HepG2 (cell line): ENCODE measurements around the gene ALDH18A1. TPM values are rescaled to one million over a fixed set of nuclear protein-coding genes. Genes with fewer than 3 reads are reported as not detected.

ENCODE experiments used
- DPF2 ChIP-seq: sonication (generic); formaldehyde crosslinking; IDR thresholded peaks from 2 replicates; pipeline ENCODE4 v1.4.0; 2020; ENCODE audit warnings: mild to moderate bottlenecking, low read depth, missing genetic modification reagents, borderline replicate concordance
- ELF3 ChIP-seq: IDR thresholded peaks from 2 replicates; pipeline ENCODE4 v1.6.1; 2016; ENCODE audit warnings: missing genetic modification reagents, missing compliant biosample characterization
- NAIF1 ChIP-seq: sonication (generic); formaldehyde crosslinking; IDR thresholded peaks from 2 replicates; pipeline ENCODE4 v1.5.0; 2020; ENCODE audit warnings: mild to moderate bottlenecking, missing genetic modification reagents, borderline replicate concordance
- NFE2L2 ChIP-seq: fragments of 150-350 bp; IDR thresholded peaks from 2 replicates; pipeline ENCODE4 v1.6.1; 2014; ENCODE audit warnings: low read length
- NFIB ChIP-seq: sonication (generic); formaldehyde crosslinking; IDR thresholded peaks from 2 replicates; pipeline ENCODE4 v1.9.0; 2021; ENCODE audit warnings: missing genetic modification reagents, mild to moderate bottlenecking, borderline replicate concordance
- RNF219 ChIP-seq: sonication (generic); formaldehyde crosslinking; IDR thresholded peaks from 2 replicates; pipeline ENCODE4 v1.5.0; 2020; ENCODE audit warnings: mild to moderate bottlenecking, missing genetic modification reagents
- SAFB2 ChIP-seq: sonication (generic); formaldehyde crosslinking; IDR thresholded peaks from 2 replicates; pipeline ENCODE4 v1.5.1; 2020; ENCODE audit warnings: missing genetic modification reagents, low read depth, mild to moderate bottlenecking, borderline replicate concordance
- TGIF2 ChIP-seq: IDR thresholded peaks from 2 replicates; pipeline ENCODE4 v1.6.1; 2016; ENCODE audit warnings: control low read depth, missing compliant biosample characterization
- ZFAT ChIP-seq: sonication (generic); formaldehyde crosslinking; conservative IDR thresholded peaks from 2 replicates; pipeline ENCODE4 v1.8.1; 2023; ENCODE audit warnings: missing genetic modification reagents, inconsistent platforms
- ZMYM3 ChIP-seq: sonication (generic); formaldehyde crosslinking; IDR thresholded peaks from 2 replicates; pipeline ENCODE4 v1.5.1; 2020; ENCODE audit warnings: mild to moderate bottlenecking, missing genetic modification reagents
- ZNF30 ChIP-seq: sonication (generic); formaldehyde crosslinking; IDR thresholded peaks from 2 replicates; pipeline ENCODE4 v1.5.0; 2020; ENCODE audit warnings: mild to moderate bottlenecking, missing genetic modification reagents
- ZNF337 ChIP-seq: sonication (generic); formaldehyde crosslinking; IDR thresholded peaks from 2 replicates; pipeline ENCODE4 v1.5.1; 2020; ENCODE audit warnings: missing genetic modification reagents, low read depth, mild to moderate bottlenecking, borderline replicate concordance
- ZNF343 ChIP-seq: sonication (generic); formaldehyde crosslinking; IDR thresholded peaks from 2 replicates; pipeline ENCODE4 v1.4.0; 2020; ENCODE audit warnings: mild to moderate bottlenecking, missing genetic modification reagents
- ZNF777 ChIP-seq: sonication (generic); formaldehyde crosslinking; IDR thresholded peaks from 2 replicates; pipeline ENCODE4 v1.4.0; 2020; ENCODE audit warnings: missing genetic modification reagents
- polyA plus RNA-seq, 8 experiments: library from polyadenylated mRNA; depleted of rRNA in 3 of 8; stranded (reverse) in 7 of 8; unstranded in 1 of 8; fragments of >200 nt; fragmentation: Illumina TruSeq in 4 of 8; extraction: Trizol in 4 of 8; gene quantifications; 2 replicates each; pipeline versions ENCODE4 v1.2.1 to v1.2.3, GENCODE V29; 2011 to 2016; ENCODE audit warnings: low read depth in 4 of 8, missing spikeins in 1 of 8, mixed read lengths in 1 of 8; ENCODE audit not compliant: insufficient read depth in 1 of 8
- total RNA-seq, 5 experiments: library from RNA; depleted of rRNA; stranded (reverse); fragments of >200 nt; fragmentation: Illumina TruSeq; extraction: Trizol; gene quantifications; 2 replicates each; pipeline ENCODE4 v1.2.3, GENCODE V29; 2016; ENCODE audit warnings: low read depth in 1 of 5
- TF ChIP-seq, protein P1 (sequence below), 2 experiments: fragments of 450-650 bp in 1 of 2; sonication (generic) in 1 of 2; formaldehyde crosslinking in 1 of 2; IDR thresholded peaks; 2 replicates each; pipeline versions ENCODE4 v1.6.1 to v1.8.0; 2016 to 2022; ENCODE audit warnings: antibody characterized with exemption in 1 of 2, mild to moderate bottlenecking in 1 of 2, missing genetic modification reagents in 1 of 2
- TF ChIP-seq, protein P2 (sequence below): sonication (generic); formaldehyde crosslinking; IDR thresholded peaks from 2 replicates; pipeline ENCODE4 v1.8.0; 2022; ENCODE audit warnings: missing genetic modification reagents, low read depth, mild to moderate bottlenecking, borderline replicate concordance

The ALDH18A1 gene
- total and polyA plus RNA-seq, 2 of the 13 experiments (the other 11 are each of a cell fraction or from before 2014, with no cell fraction given) = 180 to 263 TPM

- TF ChIP-seq, protein P1, sequence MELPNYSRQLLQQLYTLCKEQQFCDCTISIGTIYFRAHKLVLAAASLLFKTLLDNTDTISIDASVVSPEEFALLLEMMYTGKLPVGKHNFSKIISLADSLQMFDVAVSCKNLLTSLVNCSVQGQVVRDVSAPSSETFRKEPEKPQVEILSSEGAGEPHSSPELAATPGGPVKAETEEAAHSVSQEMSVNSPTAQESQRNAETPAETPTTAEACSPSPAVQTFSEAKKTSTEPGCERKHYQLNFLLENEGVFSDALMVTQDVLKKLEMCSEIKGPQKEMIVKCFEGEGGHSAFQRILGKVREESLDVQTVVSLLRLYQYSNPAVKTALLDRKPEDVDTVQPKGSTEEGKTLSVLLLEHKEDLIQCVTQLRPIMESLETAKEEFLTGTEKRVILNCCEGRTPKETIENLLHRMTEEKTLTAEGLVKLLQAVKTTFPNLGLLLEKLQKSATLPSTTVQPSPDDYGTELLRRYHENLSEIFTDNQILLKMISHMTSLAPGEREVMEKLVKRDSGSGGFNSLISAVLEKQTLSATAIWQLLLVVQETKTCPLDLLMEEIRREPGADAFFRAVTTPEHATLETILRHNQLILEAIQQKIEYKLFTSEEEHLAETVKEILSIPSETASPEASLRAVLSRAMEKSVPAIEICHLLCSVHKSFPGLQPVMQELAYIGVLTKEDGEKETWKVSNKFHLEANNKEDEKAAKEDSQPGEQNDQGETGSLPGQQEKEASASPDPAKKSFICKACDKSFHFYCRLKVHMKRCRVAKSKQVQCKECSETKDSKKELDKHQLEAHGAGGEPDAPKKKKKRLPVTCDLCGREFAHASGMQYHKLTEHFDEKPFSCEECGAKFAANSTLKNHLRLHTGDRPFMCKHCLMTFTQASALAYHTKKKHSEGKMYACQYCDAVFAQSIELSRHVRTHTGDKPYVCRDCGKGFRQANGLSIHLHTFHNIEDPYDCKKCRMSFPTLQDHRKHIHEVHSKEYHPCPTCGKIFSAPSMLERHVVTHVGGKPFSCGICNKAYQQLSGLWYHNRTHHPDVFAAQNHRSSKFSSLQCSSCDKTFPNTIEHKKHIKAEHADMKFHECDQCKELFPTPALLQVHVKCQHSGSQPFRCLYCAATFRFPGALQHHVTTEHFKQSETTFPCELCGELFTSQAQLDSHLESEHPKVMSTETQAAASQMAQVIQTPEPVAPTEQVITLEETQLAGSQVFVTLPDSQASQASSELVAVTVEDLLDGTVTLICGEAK (IDR thresholded peaks at IDR 0.05) = no peak
- TF ChIP-seq, protein P1 (CRISPR knock-in tag; IDR thresholded peaks at IDR 0.05) = peak; percentile 84
- TF ChIP-seq NFIB (CRISPR knock-in tag) (no peak), DPF2 (CRISPR knock-in tag) (no peak), RNF219 (CRISPR knock-in tag) (no peak), ELF3 (CRISPR knock-in tag) (no peak), ZNF337 (CRISPR knock-in tag) (peak; percentile 47; the same call in 1 of the 2 replicates), NAIF1 (CRISPR knock-in tag) (peak; percentile 100), ZFAT (CRISPR knock-in tag) (no peak; the same call in 1 of the 2 replicates), ZMYM3 (CRISPR knock-in tag) (no peak; the same call in 1 of the 2 replicates), NFE2L2 (no peak), SAFB2 (peak; percentile 74; the same call in 1 of the 2 replicates), ZNF777 (0 out of 2 replicates have a peak, but pooled peaks have one; percentile 59), ZNF343 (peak; percentile 89), TGIF2 (CRISPR knock-in tag) (0 out of 2 replicates have a peak, but pooled peaks have one; percentile 37), ZNF30 (CRISPR knock-in tag) (no peak; the same call in 1 of the 2 replicates)
- TF ChIP-seq, protein P2, sequence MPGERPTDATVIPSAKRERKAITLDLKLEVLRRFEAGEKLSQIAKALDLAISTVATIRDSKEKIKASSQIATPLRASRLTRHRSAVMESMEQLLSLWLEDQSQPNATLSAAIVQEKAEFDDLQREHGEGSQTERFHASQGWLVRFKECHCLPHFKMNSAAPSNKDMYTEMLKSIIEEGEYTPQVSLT (CRISPR knock-in tag) = peak; percentile 33; the same call in 1 of the 2 replicates
Measured at GRCh38 chr10:95656291-95657164, at the start of gene ALDH18A1 (continued).
